ENCODE results near the gene ATP2A3. TPM values are rescaled to one million over a fixed set of nuclear protein-coding genes. Genes with fewer than 3 reads are reported as not detected.

The ATP2A3 gene
- total RNA-seq, 2 donors from 2014 or later, result 43.8 to 49.5 TPM

GRCh38 chr17:3909257-3909656, 55.0 kb downstream of the ATP2A3 start:
- no peak overlapping the region for H3K4me3 ChIP-seq
- H3K36me3 ChIP-seq (replicated peaks in 1 of 2; ENCODE audit: insufficient read depth in 1 of 2, low read depth in 2 of 2), result no peaks in the 10 kb centered on the region
- TF ChIP-seq POLR2A (IDR thresholded peaks at IDR 0.05) (no peak), CTCF (IDR thresholded peaks at IDR 0.05) (no peak)
- peaks cover 25% of the 10 kb centered on the region for H3K4me1 ChIP-seq
- H3K27me3 ChIP-seq, result no peaks in the 10 kb centered on the region
- WGBS, 2 donors, result 89 to 95% methylated on average over 12 of the region's 12 CpGs
- H3K9me3 ChIP-seq, result no peaks in the 10 kb centered on the region
- no peak for ATAC-seq
- intact Hi-C loops (cut with DNase I), result no loop called here
- no peak for DNase-seq
- no peak overlapping the region for H3K27ac ChIP-seq

GRCh38 chr17:3907483-3908216, 56.6 kb downstream of the ATP2A3 start:
- H3K4me3 ChIP-seq, result no peak overlapping the region
- DNase-seq, result peak in 3 of 4 donors; percentile 37 to 56 (median 41)

GRCh38 chr17:3906881-3907280, 57.4 kb downstream of the ATP2A3 start:
- H3K9me3 ChIP-seq, result no peaks in the 10 kb centered on the region
- TF ChIP-seq POLR2A (IDR thresholded peaks at IDR 0.05), result no peak
- no peak for TF ChIP-seq CTCF (IDR thresholded peaks at IDR 0.05)
- no peak for ATAC-seq
- no peaks in the 10 kb centered on the region for H3K36me3 ChIP-seq (replicated peaks in 1 of 2; ENCODE audit: insufficient read depth in 1 of 2, low read depth in 2 of 2)
- H3K27me3 ChIP-seq, result no peaks in the 10 kb centered on the region
- intact Hi-C loops (cut with DNase I), result no loop called here
- H3K4me3 ChIP-seq, result no peak overlapping the region
- WGBS, 2 donors, result 84 to 93% methylated on average over 4 of the region's 4 CpGs
- DNase-seq, result no peak
- H3K27ac ChIP-seq, result peak overlapping the region in 1 of 4 donors; percentile 4
- H3K4me1 ChIP-seq, result peaks cover 42% of the 10 kb centered on the region

More at GRCh38 chr17:3907483-3908216, 56.6 kb downstream of the ATP2A3 start:
- H3K27me3 ChIP-seq, result no peaks in the 10 kb centered on the region
- H3K36me3 ChIP-seq (replicated peaks in 1 of 2; ENCODE audit: insufficient read depth in 1 of 2, low read depth in 2 of 2), result no peaks in the 10 kb centered on the region
- H3K4me1 ChIP-seq, result peaks cover 34% of the 10 kb centered on the region
- no peak overlapping the region for H3K27ac ChIP-seq
- H3K9me3 ChIP-seq, result no peaks in the 10 kb centered on the region
- no peak for ATAC-seq
- TF ChIP-seq CTCF (IDR thresholded peaks at IDR 0.05), result peak; percentile 13 to 80 (median 59)
- TF ChIP-seq POLR2A (IDR thresholded peaks at IDR 0.05), result no peak
- 78 to 79% methylated on average over 7 to 11 of the region's 11 CpGs for WGBS, 2 donors
- intact Hi-C loops (cut with DNase I), result no loop called here

GRCh38 chr17:3905017-3905520, 59.2 kb downstream of the ATP2A3 start:
- H3K4me1 ChIP-seq, result peaks cover 60% of the 10 kb centered on the region
- H3K27ac ChIP-seq, result peak overlapping the region; percentile 92 to 97 (median 97)
- peak; percentile 91 to 95 (median 94) for DNase-seq
- intact Hi-C loops (cut with DNase I), result no loop called here
- H3K9me3 ChIP-seq, result no peaks in the 10 kb centered on the region
- no peaks in the 10 kb centered on the region for H3K36me3 ChIP-seq (replicated peaks in 1 of 2; ENCODE audit: insufficient read depth in 1 of 2, low read depth in 2 of 2)
- TF ChIP-seq POLR2A (IDR thresholded peaks at IDR 0.05), result peak; percentile 64 to 74 (median 65)
- TF ChIP-seq CTCF (IDR thresholded peaks at IDR 0.05), result peak in 2 of 7 experiments; percentile 15 to 21
- WGBS, 2 donors, result 26 to 54% methylated on average over 2 to 9 of the region's 11 CpGs
- peak; percentile 65 for ATAC-seq
- no peak overlapping the region for H3K4me3 ChIP-seq
- H3K27me3 ChIP-seq, result no peaks in the 10 kb centered on the region

Measured in body of pancreas (tissue), 4 donors.